ENCODE results near the gene MTUS2. TPM values are rescaled to one million over a fixed set of nuclear protein-coding genes. Genes with fewer than 3 reads are reported as not detected.

Gene MTUS2
- total RNA-seq, 1 experiment from 2014 or later: 0.35 TPM

GRCh38 chr13:29384871-29385270 lies 564.7 kb downstream of the MTUS2 start:
- DNase-seq: no peak
- Histone ChIP-seq H2BK12ac (ENCODE audit: insufficient read length, low read depth, low read length) (no peak overlapping the region), H3K27ac (ENCODE audit: insufficient read length, low read depth, low read length) (no peak overlapping the region), H4K8ac (replicated peaks; ENCODE audit: insufficient read length, low read depth, low read length) (no peak overlapping the region), H2BK5ac (ENCODE audit: insufficient read length, low read length) (no peak overlapping the region), H3K56ac (ENCODE audit: insufficient read length, low read depth, low read length) (no peak overlapping the region), H3K9ac (ENCODE audit: extremely low read depth, insufficient read length, low read length) (no peak overlapping the region), H3T11ph (ENCODE audit: low read length) (no peak overlapping the region), H2AFZ (ENCODE audit: low read length) (no peak overlapping the region), H2BK15ac (ENCODE audit: low read depth, low read length) (no peak overlapping the region), H3K23ac (ENCODE audit: insufficient read length, low read depth, low read length) (no peak overlapping the region), H2BK120ac (ENCODE audit: low read depth, low read length, poor library complexity, severe bottlenecking) (no peak overlapping the region), H3K4me1 (ENCODE audit: insufficient read depth, low read length) (no peaks in the 10 kb centered on the region), H3K23me2 (ENCODE audit: insufficient read length, low read depth, low read length, poor library complexity, severe bottlenecking) (no peaks in the 10 kb centered on the region), H3K9me3 (ENCODE audit: control insufficient read depth, low read depth, low read length) (no peaks in the 10 kb centered on the region), H4K5ac (ENCODE audit: insufficient read length, low read depth, low read length) (no peak overlapping the region), H2BK20ac (ENCODE audit: low read depth, low read length, poor library complexity, severe bottlenecking) (no peak overlapping the region), H3K79me2 (ENCODE audit: insufficient read depth, low read length) (no peaks in the 10 kb centered on the region), H3K27me3 (ENCODE audit: insufficient read depth, low read length) (no peaks in the 10 kb centered on the region), H3K79me1 (ENCODE audit: insufficient read depth, low read depth, low read length, poor library complexity, severe bottlenecking) (no peaks in the 10 kb centered on the region), H2AK5ac (ENCODE audit: insufficient read length, low read length) (no peak overlapping the region), H3K14ac (ENCODE audit: insufficient read depth, low read length) (no peak overlapping the region), H3K4me2 (ENCODE audit: insufficient read depth, insufficient read length, low read length) (no peak overlapping the region), H3K4ac (ENCODE audit: low read depth, low read length) (no peak overlapping the region), H4K91ac (ENCODE audit: insufficient read length, low read depth, low read length) (no peak overlapping the region), H4K20me1 (ENCODE audit: control insufficient read depth, insufficient read depth, insufficient read length) (peaks cover 2% of the 10 kb centered on the region), H3K18ac (ENCODE audit: insufficient read length, low read depth, low read length) (no peak overlapping the region)
- H3K4me3 Mint-ChIP-seq: no peak overlapping the region
- H3K9me3 Mint-ChIP-seq: 0 out of 5 replicates have a peak, but pooled peaks cover 0 to 2% of the 10 kb centered on the region in 2 experiments
- no peak overlapping the region for H3K27ac Mint-ChIP-seq
- WGBS (ENCODE audit: extremely low coverage, insufficient read length, low lambda C conversion rate): no CpG with 5 or more reads among the region's 4 CpGs
- peaks cover 3% of the 10 kb centered on the region for H3K27me3 Mint-ChIP-seq (ENCODE audit: low read depth)
- TF ChIP-seq, protein P1, sequence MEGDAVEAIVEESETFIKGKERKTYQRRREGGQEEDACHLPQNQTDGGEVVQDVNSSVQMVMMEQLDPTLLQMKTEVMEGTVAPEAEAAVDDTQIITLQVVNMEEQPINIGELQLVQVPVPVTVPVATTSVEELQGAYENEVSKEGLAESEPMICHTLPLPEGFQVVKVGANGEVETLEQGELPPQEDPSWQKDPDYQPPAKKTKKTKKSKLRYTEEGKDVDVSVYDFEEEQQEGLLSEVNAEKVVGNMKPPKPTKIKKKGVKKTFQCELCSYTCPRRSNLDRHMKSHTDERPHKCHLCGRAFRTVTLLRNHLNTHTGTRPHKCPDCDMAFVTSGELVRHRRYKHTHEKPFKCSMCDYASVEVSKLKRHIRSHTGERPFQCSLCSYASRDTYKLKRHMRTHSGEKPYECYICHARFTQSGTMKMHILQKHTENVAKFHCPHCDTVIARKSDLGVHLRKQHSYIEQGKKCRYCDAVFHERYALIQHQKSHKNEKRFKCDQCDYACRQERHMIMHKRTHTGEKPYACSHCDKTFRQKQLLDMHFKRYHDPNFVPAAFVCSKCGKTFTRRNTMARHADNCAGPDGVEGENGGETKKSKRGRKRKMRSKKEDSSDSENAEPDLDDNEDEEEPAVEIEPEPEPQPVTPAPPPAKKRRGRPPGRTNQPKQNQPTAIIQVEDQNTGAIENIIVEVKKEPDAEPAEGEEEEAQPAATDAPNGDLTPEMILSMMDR (conservative IDR thresholded peaks at IDR 0.05): no peak
- no peaks in the 10 kb centered on the region for H3K4me1 Mint-ChIP-seq
- H3K36me3 Mint-ChIP-seq (ENCODE audit: insufficient read depth in 1 of 3, low read depth in 3 of 3): no peaks in the 10 kb centered on the region

All from H9 (cell line).